Gastroesophageal sphincter (tissue), 4 donors: Measurements from ENCODE around the gene C4orf50. TPM values are rescaled to one million over a fixed set of nuclear protein-coding genes. Genes with fewer than 3 reads are reported as not detected.

Experiments
- ATAC-seq: fragments of 150-250 bp; one replicate; pipeline ENCODE4 v1.9.1; 2016; ENCODE audit warnings: mild to moderate bottlenecking, moderate library complexity
- H3K27ac ChIP-seq, 4 donors: fragments of 200-600 bp; sonication (generic) in 3 of 4; 1 replicate in 3 of 4; 2 replicates in 1 of 4; pipeline ENCODE4 v1.5.1; 2016 to 2019
- H3K27me3 ChIP-seq: fragments of 200-600 bp; sonication (generic); one replicate; pipeline ENCODE4 v1.5.1; 2019
- H3K36me3 ChIP-seq, 2 donors: fragments of 200-600 bp; sonication (generic); one replicate each; pipeline ENCODE4 v1.5.1; 2019; ENCODE audit warnings: control low read depth in 1 of 2
- H3K4me1 ChIP-seq, 3 donors: fragments of 200-600 bp; sonication (generic); 1 replicate in 2 of 3; 2 replicates in 1 of 3; pipeline ENCODE4 v1.5.1; 2016 to 2019; ENCODE audit warnings: control low read depth in 2 of 3
- H3K4me3 ChIP-seq, 2 donors: fragments of 200-600 bp; sonication (generic); one replicate each; pipeline ENCODE4 v1.5.1; 2019; ENCODE audit warnings: mild to moderate bottlenecking in 1 of 2, moderate library complexity in 1 of 2
- H3K9me3 ChIP-seq, 3 donors: fragments of 200-600 bp; sonication (generic); one replicate each; pipeline ENCODE4 v1.5.1; 2017 to 2019; ENCODE audit warnings: control low read depth in 2 of 3
- CTCF ChIP-seq, 4 experiments: fragments of 200-600 bp in 2 of 4; fragments of 450-650 bp in 2 of 4; sonication (generic) in 1 of 4; IDR thresholded peaks; one replicate each; pipeline ENCODE4 v1.5.1; 2017 to 2019; ENCODE audit warnings: antibody characterized with exemption in 4 of 4, mild to moderate bottlenecking in 2 of 4, moderate library complexity in 2 of 4
- EP300 ChIP-seq: sonication (generic); formaldehyde crosslinking; IDR thresholded peaks from one replicate; pipeline ENCODE4 v1.6.1; 2017; ENCODE audit warnings: antibody characterized with exemption, mild to moderate bottlenecking
- POLR2A ChIP-seq, 2 donors: fragments of 450-650 bp; IDR thresholded peaks; one replicate each; pipeline ENCODE4 v1.6.1; 2017; ENCODE audit warnings: antibody characterized with exemption in 2 of 2, mild to moderate bottlenecking in 2 of 2, moderate library complexity in 1 of 2
- POLR2AphosphoS5 ChIP-seq: sonication (generic); formaldehyde crosslinking; IDR thresholded peaks from one replicate; pipeline ENCODE4 v1.6.1; 2017; ENCODE audit warnings: antibody characterized with exemption
- WGBS, 2 donors: methylation state at CpG; one replicate each; pipeline ENCODE4 v1.1.5; 2018; ENCODE audit warnings: low coverage in 1 of 2; 5-methylcytosine and 5-hydroxymethylcytosine counted together
- total RNA-seq, 4 donors: library from RNA; depleted of rRNA; stranded (reverse); fragments of >200 nt; gene quantifications; one replicate each; pipeline ENCODE4 v1.1.0, GENCODE V29; 2016

C4orf50 gene
- total RNA-seq, 4 donors from 2014 or later, result under 0.01 to 0.25 (median 0.12) TPM

DNA sequence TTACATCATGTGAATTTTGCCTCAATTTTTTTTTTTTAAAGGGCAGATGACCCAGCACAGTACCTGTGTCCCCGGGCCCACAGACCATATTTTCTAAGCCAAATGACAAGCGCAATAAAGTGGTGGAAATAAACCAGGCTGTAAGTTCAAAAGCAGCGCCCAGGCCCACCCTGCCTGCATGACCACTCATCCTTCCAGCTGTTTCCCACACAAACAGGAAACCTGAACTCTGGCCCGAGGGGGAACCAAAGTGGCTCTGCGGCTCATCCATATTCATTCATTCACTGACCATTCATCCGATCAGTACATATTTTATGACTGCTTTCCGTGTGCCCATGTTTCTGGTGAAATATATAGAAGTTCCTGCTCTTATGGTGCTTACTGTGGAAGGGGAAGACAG is 91.6 kb downstream of the C4orf50 start:
- WGBS, 2 donors, result 68 to 72% methylated on average over 7 of the region's 7 CpGs
- H3K4me1 ChIP-seq, result no peaks in the 10 kb centered on the region
- H3K4me3 ChIP-seq, result no peak overlapping the region
- no peaks in the 10 kb centered on the region for H3K9me3 ChIP-seq
- no peak for ATAC-seq
- H3K27ac ChIP-seq, result no peak overlapping the region
- peaks cover 76% of the 10 kb centered on the region for H3K27me3 ChIP-seq
- TF ChIP-seq EP300, result no peak
- no peak for TF ChIP-seq POLR2AphosphoS5
- TF ChIP-seq CTCF (IDR thresholded peaks at IDR 0.05), result no peak
- TF ChIP-seq POLR2A (IDR thresholded peaks at IDR 0.05), result no peak
- H3K36me3 ChIP-seq, result no peaks in the 10 kb centered on the region

DNA sequence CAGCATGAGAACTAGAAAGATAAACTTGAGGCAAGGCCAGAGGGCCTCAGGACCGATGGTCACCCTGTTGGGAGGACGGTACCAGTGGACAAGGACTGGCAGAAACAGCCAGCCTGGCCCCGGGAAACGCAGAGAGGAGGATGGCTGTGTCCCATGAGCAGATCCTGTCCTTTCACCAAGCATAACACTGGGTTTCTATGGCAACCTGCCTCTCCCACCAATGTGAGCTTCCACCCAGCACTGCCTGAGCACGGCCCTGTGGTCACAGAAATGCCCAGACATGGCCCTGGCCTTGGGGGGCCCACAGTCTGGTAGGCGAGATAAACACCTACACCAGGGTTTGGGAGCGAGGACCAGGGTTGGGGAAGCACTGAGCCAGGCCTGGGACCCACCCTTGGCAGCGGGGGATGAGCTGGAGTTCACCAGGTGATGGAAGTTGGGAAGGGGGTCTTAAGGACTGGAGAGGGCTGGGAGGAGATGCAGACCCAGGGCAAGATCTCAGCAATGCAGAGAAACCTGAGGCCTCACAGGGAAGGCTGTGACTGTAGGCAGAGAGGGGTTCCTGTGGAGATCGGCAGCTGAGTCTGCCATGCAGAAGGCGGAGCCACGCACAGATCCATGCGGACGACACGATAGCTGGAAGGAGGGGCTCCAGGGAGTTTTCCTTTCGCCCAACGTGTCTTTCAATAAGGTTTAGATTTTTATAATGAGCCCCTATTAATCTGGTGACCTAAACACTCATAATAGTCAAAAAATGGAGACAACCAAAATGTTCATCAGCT is 92.6 kb downstream of the C4orf50 start:
- no peaks in the 10 kb centered on the region for H3K4me1 ChIP-seq
- no peak overlapping the region for H3K4me3 ChIP-seq
- no peaks in the 10 kb centered on the region for H3K9me3 ChIP-seq
- peaks cover 76% of the 10 kb centered on the region for H3K27me3 ChIP-seq
- TF ChIP-seq EP300, result no peak
- no peak for TF ChIP-seq CTCF (IDR thresholded peaks at IDR 0.05)
- no peak for TF ChIP-seq POLR2A (IDR thresholded peaks at IDR 0.05)
- 45 to 70% methylated on average over 8 to 12 of the region's 16 CpGs for WGBS, 2 donors
- H3K27ac ChIP-seq, result no peak overlapping the region
- H3K36me3 ChIP-seq, result no peaks in the 10 kb centered on the region
- ATAC-seq, result no peak

DNA sequence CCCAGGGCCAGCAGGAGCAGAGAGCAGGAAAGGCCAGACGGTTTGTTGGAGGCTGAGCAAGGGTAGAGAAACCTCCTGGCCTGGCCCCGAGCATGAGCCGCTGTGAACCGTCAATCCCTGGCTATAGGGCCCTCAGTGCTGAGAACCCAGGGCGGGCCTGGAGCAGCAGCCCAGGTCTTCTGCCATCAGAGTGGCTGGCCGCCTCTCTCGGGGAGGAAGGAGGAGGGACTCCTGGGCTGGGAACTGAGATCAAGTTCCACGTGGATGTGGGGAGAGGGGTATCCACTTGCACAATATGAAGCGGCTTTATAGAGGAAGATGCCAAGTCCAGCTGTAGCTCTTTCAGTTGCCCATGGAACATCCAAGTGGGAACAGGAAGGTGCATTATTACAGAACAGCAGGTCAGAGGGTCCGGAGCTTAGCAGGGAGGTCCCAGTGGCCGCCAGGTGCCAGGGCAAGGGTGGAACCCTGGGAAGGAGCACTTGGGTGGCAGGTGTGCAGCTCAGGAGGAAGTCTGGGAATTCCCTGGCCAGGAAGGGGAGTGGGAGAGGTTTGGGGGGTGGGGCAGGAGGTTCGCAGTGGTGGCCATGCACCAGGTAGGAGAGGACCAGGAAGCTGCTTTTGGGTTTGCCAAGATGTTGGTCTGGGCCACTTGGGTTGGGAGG is 93.6 kb downstream of the C4orf50 start:
- H3K9me3 ChIP-seq, result no peaks in the 10 kb centered on the region
- no peak overlapping the region for H3K27ac ChIP-seq
- no peaks in the 10 kb centered on the region for H3K36me3 ChIP-seq
- 54% methylated on average over 3 of the region's 12 CpGs; no CpG with 5 or more reads in 1 of the 2 donors for WGBS, 2 donors
- TF ChIP-seq EP300 (no peak), POLR2AphosphoS5 (no peak), CTCF (IDR thresholded peaks at IDR 0.05) (no peak), POLR2A (IDR thresholded peaks at IDR 0.05) (no peak)
- ATAC-seq, result no peak
- peaks cover 76% of the 10 kb centered on the region for H3K27me3 ChIP-seq
- no peaks in the 10 kb centered on the region for H3K4me1 ChIP-seq
- no peak overlapping the region for H3K4me3 ChIP-seq

DNA sequence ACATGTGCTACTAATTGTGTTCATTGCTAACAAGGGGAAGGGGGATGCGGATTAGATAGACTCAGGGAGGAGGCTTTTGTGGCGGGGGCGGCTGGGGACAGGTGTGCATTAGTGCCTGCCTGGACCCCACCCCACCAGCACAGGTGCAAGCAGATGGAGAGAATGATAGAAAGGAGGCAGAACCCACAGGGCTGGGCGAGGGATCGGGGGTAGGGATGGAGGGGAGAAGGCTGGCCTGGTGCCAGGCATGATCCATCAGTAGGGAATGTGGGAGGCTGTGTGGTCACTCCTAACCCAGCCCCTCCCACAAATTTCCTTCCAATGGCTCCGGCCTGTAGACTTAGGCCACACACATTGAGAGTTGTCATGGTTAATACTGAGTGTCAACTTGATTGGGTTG is 94.9 kb downstream of the C4orf50 start:
- Histone ChIP-seq H3K36me3 (no peaks in the 10 kb centered on the region), H3K9me3 (no peaks in the 10 kb centered on the region), H3K4me1 (no peaks in the 10 kb centered on the region), H3K27me3 (peaks cover 86% of the 10 kb centered on the region), H3K4me3 (no peak overlapping the region), H3K27ac (no peak overlapping the region)
- 75 to 100% methylated on average over 3 to 5 of the region's 6 CpGs for WGBS, 2 donors
- ATAC-seq, result no peak
- TF ChIP-seq POLR2AphosphoS5 (no peak), EP300 (no peak), POLR2A (IDR thresholded peaks at IDR 0.05) (no peak), CTCF (IDR thresholded peaks at IDR 0.05) (no peak)

GRCh38 chr4:5922556-5922955 is 95.7 kb downstream of the C4orf50 start:
- no peaks in the 10 kb centered on the region for H3K36me3 ChIP-seq
- ATAC-seq, result no peak
- no peaks in the 10 kb centered on the region for H3K4me1 ChIP-seq
- no peak overlapping the region for H3K27ac ChIP-seq
- no peaks in the 10 kb centered on the region for H3K9me3 ChIP-seq
- H3K4me3 ChIP-seq, result no peak overlapping the region
- peaks cover 91% of the 10 kb centered on the region for H3K27me3 ChIP-seq
- 84% methylated on average over 3 of the region's 3 CpGs; no CpG with 5 or more reads in 1 of the 2 donors for WGBS, 2 donors
- TF ChIP-seq POLR2A (IDR thresholded peaks at IDR 0.05) (no peak), CTCF (IDR thresholded peaks at IDR 0.05) (no peak), POLR2AphosphoS5 (no peak), EP300 (no peak)
